ENCODE measurements around the gene EPN1.

EPN1 gene

DNA sequence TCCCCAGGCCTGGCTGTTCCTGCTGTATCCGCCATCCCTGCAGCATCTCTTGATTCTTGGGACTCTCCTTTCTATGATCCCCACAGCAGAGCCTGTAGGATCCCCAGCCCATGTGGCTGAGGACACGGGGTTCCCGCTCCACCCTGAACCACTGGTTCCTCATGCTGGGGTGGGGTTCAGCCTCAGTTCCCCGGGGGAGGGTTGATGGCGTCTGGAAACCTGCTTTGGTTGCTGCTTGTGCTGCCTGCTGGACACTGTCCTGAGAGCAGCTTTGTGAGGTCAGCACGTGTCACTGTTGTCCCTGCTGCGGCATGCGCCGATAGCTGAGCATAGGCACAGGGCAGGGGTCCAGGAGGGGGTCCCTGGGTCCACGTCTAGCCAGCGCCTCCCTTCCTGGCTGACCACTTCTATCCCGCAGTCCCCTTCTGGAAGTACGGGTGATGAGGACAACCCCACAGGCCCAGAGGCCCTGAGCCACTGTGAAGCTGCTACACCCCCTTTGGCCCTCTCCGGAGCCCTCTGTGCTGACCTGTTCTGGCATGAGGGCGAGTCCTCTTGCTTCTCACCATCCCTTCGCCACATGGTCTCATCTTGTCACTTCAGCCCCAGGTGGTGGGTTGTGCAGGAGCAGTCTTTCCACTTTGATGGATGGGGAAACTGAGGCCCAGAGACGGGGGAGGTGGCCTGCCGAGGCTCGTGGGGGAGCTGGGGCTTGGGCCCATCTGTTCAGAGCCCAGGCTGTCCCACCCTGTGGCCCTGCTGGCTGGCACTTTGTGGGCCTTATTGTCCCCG, 5.5 kb downstream of the EPN1 start:
- DNase-seq, result no peak

DNA sequence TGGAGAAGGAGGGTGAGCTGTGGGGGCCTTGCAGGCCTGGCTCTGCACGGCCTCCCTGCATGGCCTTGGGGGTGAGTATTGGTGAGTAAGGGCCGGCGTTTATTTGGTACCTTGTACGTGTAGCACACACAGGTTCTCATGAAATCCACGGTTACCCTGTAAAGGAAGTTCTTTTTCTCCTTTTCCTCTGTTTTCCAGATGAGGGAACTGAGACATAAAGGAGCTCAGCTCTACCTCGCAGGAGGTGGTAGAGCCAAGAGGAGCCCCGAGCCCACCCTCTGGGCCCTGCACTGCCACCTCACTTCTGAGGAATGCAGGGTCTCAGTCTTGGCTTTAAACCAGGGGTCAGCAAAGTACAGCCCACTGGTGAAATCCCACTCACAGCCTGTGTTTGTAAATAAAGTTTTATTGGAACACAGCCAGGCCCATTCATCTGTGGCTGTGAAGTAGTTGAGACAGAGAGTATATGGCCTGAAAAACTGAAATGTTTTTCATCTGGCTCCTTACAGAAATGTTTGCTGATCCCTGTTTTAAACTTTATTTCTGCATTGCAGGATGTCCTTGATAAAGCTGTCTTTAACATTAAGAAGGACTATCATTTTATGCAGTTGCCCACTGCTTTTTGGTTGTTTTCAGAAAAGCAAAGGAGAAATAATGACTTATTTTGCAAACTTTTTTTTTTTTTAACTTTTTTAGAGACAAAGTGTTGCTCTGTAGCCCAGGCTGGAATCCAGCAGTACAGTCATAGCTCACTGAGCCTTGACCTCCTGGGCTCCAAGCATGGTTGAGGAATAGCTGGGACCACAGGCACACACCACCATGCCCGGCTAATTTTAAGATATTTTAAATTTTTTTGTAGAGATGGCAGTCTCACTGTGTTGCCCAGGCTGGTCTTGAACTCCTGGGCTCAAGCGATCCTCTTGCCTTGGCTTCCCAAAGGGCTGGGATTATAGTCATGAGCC, 6.4 kb downstream of the EPN1 start:
- no peak for DNase-seq

DNA sequence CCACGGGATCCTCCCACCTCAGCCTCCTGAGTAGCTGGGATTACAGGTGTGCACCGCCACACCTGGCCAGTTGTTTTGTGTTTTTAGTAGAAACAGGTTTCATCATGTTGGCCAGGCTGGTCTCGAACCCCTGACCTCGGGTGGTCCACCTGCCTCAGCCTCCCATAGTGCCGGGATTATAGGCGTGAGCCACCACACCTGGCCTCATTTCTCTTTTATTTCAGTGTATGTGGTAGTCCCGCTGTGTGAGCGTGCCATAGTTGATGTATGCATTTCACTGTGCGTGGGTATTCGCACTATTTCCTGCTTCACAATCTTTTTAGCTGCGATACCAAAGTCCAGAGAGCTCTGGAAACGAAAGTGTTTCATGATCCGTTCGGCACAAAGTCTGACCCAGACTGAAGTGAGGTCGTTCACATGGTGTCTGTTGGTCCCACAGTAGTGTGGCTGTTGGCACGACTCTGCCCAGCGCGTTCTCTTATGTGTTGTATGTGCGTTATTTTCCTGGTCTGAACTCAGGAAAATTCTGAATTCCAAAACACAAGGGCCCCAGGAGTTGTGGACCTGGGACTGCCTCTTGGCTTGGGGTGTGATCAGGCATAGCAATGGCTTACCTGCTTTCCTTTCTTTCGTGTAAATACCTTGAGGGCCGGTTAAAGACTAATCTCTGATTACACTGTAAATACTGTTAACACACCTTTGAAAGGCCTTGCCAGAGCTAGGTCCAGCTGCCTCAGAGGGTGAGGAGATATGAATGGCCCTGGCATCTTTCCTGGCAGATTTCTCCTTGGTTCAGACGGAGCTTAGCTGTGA, 8.6 kb downstream of the EPN1 start:
- DNase-seq, result no peak

DNA sequence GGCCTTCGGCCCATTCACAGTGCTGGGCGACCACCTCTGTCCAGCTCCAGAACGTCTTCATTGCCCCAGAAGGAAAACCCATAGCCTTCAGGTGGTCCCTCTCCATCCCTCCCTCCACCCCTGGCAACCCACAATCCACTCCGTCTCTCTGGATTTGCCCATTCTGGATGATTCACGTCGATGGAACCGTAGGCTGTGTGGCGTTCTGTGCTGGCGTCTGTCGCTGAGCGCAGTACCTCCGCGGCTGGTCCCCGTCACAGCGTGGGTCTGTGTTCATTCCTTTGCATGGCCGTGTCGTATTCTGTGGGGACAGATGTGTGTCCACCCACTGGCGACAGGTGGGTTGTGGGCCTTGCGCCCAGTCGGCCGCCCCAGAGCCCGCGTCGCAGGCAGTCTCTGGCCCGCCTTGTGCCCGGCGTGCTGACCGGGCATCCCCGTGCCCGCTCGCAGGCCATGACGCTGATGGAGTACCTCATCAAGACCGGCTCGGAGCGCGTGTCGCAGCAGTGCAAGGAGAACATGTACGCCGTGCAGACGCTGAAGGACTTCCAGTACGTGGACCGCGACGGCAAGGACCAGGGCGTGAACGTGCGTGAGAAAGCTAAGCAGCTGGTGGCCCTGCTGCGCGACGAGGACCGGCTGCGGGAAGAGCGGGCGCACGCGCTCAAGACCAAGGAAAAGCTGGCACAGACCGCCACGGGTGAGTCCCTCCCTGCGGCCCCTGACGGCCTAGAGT, 10.1 kb downstream of the EPN1 start:
- DNase-seq, result no peak

DNA sequence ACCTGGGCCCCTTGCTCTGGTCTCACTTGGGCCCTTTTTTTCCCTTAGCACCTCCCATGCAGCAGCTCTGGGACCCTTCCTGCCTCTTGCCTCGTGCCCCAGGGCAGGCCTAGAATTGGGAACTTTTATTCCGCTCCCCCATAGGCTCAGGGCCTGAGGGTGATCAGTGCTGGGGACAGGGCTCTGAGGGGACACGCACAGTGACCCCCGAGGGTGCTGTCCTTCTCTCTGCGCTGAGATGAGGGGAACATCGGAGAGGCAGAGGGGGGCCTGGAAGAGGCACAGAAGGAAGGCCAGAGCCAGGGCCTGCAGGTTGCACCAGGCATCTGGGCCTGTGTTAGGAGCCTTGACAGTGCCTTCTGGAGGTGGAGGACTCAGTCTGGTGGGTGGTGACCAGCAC, 10.8 kb downstream of the EPN1 start:
- no peak for DNase-seq

DNA sequence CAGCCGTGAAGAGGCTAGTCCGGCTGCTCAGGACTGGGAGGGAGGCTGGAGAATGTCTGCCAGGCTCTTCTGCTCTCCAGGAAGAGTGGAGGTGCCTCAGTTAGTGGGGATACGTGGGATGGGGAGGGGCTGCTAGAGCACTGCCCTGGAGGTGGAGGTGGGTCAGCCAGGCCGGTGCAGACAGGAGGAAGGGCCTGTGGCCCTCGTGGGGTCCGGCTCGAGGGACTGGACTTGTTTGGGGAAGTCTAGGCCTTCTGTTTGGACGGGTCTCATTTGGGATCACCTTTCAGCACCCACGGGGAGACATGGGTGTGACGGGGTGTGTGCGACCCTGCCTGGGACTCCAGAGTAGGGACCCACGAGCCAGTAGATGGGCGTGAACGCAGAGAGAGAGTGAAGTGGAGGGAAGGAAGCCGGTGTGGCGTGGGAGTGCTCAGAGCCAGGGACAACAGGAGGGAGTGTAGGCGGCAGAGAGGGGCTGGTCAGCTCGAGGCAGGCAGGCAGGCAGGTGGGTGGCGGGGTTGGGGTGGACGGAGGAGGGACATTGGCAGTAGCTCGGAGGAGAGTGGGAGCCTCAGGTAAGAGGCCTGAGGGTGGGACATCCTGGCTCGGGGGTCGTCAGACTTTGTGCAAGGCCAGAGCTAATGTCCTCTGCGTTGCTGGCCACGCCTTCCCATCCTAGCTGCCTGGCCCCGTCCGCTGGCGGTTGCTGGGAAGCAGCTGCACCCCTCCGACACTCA, 11.5 kb downstream of the EPN1 start:
- DNase-seq, result no peak

DNA sequence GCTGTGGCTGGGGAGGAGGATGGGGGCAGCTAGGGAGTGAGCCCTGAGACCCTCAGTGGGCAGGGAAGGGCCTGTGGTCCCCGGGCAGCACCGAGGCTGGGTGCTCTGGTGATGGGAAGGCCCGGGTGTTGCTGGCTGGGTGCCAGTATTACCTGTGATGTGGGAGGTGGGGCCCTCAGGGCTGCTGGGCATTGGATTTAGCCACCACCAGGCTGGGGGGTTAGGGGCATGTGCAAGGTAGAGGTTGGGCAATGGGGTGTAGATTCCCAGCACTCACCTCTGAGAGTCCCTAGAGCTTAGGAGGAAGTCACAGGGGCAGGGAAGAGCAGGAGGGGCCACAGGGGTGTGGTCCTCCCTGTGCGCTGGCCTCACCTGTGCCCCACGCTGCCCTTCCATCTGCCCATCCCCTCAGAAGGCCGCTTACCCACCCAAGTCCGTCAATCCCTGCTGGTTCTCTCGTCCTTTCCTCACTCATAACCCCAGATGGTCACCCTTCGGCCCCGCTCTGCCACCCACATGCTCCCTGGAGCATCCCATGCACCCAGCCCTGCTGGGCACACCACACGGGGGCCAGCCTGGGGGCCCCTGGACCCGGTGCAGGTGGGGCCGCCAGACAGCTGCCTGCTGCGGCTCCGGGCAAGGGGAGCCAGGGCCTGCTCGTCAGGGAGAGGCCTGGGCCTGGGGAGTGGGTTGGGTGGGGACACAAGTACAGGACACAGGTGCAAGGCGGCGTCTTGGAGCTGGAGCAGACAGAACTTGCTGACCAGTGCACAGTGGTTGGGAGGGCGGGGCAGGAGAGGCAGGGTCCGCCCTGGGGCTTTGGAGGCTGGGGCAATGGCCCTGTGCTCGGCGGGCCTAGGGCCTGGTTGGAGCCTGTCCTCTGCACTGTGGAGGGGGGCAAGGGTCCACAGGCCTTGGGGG, 12.5 kb downstream of the EPN1 start:
- no peak for DNase-seq

DNA sequence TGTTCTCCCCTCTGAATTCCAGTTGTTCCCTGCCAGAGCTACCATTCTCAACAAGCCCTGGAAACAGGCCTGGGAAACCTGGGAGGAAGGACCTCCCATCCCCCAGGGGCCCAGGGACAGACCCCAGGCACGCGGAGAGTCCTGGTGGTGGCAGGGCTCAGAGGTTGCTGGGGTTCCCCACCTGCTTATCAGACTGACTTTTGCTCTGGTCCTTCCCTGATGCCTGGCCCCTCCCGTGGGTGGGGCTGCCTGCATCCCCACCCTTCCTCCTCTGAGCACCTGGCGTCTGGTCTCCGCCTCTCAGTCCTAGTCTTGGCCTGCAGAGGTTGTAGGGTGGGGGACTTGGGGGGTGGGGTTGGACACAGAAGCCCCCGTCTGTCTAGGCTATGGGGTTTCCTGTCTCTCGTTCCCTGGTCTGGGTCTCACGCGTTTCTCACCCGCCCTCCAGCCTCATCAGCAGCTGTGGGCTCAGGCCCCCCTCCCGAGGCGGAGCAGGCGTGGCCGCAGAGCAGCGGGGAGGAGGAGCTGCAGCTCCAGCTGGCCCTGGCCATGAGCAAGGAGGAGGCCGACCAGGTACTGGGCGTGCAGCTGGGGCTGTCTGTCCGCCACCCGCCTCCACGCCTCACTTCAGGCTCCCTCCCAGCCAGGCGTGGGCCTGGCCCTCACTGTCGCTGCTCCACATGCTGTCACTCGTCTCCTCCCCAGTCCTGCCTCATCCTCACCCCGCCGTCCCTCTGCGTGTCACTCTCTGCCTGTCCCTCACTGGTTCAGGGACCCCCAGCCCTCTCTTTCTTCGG, 13.6 kb downstream of the EPN1 start:
- DNase-seq, result no peak

DNA sequence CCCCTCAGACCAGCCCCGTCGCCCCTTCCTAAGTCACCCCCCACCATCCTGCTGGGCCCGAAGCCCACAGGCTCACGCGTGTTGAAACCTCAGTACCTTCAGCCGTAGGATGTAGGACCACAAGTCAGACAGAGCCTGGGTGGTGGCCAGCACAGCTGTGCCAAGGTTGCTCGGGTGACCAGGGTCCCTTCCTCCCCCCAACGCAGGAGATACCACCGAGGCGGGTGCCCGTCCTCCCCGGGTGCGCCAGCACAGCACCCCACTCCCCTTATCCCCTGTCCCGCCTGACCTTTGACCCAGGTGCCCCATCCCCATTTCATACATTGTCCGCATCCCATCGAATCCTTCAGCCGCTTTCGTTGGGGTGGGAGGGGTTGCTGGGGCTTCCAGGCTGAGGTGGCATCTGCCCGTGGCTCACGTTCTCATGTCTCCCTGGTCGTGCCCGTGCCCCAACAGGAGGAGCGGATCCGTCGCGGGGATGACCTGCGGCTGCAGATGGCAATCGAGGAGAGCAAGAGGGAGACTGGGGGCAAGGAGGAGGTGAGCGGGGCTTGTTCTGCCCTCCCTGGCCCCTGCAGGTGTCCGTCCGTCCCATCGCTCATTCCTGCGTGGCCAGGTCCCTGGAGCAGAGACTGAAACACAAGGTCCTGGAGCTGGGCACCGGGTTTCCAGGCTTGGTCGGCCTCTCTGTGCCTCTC, 14.5 kb downstream of the EPN1 start:
- DNase-seq, result no peak

DNA sequence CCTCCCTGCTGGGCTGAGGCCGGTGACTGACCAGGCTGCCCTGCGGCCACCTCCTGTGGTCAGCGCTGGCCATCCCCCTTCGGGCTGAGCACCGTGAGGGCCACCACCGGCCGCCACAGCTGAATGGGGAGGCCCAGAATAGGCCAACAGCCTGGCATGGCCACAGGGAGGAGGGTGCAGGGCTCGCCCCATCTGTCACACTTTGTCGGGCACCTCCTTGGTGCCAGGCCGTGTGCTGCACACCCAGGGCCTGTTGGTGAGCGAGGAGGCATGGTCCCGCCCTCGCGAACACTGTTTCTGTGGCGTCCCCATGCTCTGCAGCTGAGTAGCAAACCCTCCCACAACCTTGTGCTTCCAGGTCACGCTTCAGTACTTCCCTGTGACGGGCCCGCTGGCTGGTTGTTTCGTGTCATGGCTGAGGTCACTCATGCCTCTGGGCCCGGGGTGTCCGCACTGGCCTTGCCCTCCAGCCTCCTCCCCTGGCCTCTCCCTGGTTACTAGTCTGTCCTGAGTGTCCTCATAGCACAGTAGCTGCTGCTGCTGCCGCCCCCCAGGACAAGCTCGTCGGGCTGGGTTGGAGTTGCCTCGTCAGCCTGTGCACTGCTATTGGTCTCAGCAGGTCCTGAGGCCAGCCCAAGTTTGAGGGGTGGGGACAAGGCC, 15.2 kb downstream of the EPN1 start:
- no peak for DNase-seq

DNA sequence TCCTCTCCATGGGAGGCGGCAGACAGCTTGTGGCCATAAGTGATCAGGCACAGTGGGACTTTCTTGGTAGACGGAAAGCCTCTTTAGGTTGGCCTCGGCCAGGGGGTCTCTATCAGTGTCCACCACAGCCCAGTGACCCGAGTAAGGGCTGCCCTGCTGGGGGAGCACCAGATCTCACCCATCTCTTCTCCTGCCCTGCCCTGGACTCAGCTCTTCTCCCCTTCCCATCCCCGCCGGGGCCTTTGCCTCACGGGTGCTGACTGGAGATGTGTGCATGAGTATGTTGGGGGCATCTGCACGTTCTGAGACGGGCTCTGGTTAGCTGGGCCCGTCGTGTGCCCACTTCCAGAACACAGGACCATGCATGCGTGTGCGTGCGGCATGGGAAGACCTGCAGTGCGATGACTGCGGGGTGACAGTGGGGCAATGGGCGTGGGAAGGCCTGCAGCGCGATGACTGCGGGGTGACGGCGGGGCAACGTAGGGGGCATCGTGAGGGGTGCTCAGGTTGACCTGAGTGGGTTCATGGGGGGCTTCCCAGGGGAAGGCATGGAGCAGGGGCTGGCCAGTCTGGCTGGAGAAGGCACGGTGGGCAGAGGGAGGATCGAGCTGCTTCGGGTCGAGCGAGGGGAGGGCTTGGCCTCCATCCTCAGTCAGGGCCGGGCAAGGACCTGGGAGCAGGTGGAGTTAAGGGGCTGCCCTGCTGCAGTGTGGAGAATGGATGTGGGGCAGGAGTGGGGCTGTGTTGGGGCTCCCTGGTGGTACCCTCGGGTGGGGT, 15.9 kb downstream of the EPN1 start:
- DNase-seq, result no peak

DNA sequence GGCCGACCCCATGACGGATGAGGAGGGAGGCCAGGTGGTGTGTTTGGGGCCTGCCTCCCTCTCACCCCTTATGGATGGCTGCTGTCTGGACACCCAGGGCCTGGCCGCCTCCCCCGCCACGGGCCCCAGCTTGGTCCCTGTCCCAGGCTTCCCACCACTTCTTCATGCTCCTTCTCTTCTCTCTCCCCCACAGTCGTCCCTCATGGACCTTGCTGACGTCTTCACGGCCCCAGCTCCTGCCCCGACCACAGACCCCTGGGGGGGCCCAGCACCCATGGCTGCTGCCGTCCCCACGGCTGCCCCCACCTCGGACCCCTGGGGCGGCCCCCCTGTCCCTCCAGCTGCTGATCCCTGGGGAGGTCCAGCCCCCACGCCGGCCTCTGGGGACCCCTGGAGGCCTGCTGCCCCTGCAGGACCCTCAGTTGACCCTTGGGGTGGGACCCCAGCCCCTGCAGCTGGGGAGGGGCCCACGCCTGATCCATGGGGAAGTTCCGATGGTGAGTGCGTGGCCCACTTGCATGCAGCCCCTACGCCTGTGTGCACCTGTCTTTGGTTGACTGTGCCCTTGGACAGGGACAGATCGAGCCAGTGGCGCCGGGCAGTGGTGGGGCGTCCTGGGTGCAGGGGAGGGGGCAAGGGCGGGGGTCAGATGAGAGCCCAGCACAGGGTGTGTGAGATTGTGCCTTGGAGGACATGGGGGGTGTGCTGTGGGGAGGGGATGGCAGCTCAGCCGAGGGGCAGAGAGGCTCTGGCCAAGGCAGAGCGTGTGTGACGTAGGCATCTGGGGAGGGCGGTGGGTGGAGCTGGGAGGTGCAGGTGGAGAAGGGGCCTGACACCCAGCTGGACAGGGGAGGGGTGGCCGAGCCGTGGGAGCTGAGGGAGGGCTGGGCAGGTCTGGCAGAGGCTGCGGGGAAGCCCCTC, 16.8 kb downstream of the EPN1 start:
- DNase-seq, result no peak

DNA sequence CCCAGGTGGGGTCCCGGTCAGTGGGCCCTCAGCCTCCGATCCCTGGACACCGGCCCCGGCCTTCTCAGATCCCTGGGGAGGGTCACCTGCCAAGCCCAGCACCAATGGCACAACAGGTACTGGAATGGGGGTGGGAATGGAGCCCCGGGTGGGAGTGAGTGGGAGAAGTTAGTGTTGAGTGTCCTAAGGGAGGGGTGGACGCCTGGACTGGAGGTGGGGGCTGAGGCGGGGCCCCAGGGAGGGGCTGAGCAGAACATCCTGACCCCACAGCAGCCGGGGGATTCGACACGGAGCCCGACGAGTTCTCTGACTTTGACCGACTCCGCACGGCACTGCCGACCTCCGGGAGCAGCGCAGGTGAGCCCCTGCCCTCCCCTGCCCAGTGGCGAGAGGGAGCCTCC, 17.7 kb downstream of the EPN1 start:
- DNase-seq, result no peak

DNA sequence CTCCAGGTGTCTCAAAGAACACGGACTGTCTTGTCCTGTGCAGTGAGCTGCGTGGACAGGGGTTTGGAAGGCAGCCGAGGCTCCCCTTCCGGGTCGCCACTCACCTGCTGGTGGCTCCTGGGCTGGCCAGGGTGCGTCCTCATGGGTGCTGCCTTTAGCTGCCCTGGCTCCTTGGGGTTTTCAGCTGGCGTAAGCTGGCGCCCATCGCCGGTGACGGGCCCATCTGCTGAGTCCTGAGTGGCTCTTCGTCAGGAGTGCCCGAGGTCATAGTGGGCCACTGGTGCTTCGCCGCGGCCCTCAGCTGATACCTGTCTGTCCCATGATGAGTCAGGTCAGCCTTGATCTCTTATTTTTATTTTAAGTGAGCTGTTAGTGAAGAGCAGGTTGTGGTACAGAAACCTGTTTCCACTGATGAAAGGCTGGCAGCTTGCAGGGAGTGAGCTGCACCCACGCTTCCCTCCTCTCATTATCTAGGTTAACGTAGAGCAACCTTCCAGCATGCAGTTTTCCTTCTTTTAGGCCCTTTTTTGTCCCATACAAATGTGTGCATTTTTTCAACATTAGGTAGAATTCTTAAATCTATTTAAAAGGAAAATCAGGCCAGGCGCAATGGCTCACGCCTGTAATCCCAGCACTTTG, 18.4 kb downstream of the EPN1 start:
- no peak for DNase-seq

DNA sequence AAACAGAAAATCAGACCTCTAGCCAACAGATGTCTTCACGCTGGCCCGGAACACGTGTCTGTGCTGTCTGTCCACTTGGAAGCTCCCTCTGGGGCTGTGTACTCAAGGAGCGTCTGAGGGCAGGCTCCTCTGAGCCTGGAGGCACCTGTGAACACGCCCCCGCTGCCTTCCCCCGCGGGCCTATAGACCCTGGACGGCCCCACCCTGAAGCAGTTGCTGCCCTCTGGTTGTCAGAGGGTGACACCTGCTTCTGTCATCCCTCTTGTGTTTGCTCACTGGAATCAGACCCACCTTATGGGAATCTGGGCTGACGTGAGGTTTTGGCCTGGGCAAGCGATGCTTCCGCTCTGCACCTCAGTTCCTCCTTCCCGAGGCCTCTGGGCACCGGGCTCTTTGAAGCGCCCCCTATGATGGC, 19.2 kb downstream of the EPN1 start:
- DNase-seq, result no peak
